SK-N-SH treated with all-trans-retinoic acid at 6 μM for 48 hours (cell line): ENCODE results near the gene TTLL6.

Experiments used
- ATAC-seq: fragments of 200-7000 bp; cut with Tn5 transposase; 3 replicates; pipeline ENCODE4 v1.9.1; 2020; ENCODE audit warnings: mild to moderate bottlenecking, moderate library complexity
- ARNTL ChIP-seq: fragments of 450-650 bp; formaldehyde crosslinking; IDR thresholded peaks from 2 replicates; pipeline ENCODE4 v1.5.0; 2020; ENCODE audit warnings: low read depth, mild to moderate bottlenecking, moderate library complexity, borderline replicate concordance
- BACH2 ChIP-seq: fragments of 250-450 bp; sonication (Bioruptor Pico); IDR thresholded peaks from 2 replicates; pipeline ENCODE4 v1.9.0; 2021; ENCODE audit warnings: mild to moderate bottlenecking, borderline replicate concordance
- CREB5 ChIP-seq: fragments of 250-450 bp; sonication (Bioruptor Pico); IDR thresholded peaks from 2 replicates; pipeline ENCODE4 v1.5.1; 2020; ENCODE audit warnings: low read depth, mild to moderate bottlenecking, moderate library complexity
- CSDC2 ChIP-seq: fragments of 250-450 bp; sonication (Bioruptor Pico); IDR thresholded peaks from 2 replicates; pipeline ENCODE4 v1.5.0; 2020; ENCODE audit warnings: mild to moderate bottlenecking, moderate library complexity
- ESRRG ChIP-seq: fragments of 250-450 bp; sonication (Bioruptor Pico); IDR thresholded peaks from 2 replicates; pipeline ENCODE4 v1.6.1; 2021; ENCODE audit warnings: mild to moderate bottlenecking
- GLIS3 ChIP-seq: fragments of 250-450 bp; sonication (Bioruptor Pico); IDR thresholded peaks from 2 replicates; pipeline ENCODE4 v1.5.0; 2020; ENCODE audit warnings: mild to moderate bottlenecking, moderate library complexity
- ISL1 ChIP-seq: fragments of 250-450 bp; sonication (Bioruptor Pico); IDR thresholded peaks from 2 replicates; pipeline ENCODE4 v2.1.2; 2022; ENCODE audit warnings: mild to moderate bottlenecking, moderate library complexity
- OSR1 ChIP-seq: fragments of 250-450 bp; sonication (Bioruptor Pico); IDR thresholded peaks from 2 replicates; pipeline ENCODE4 v1.8.0; 2022; ENCODE audit warnings: moderate library complexity, mild to moderate bottlenecking, inconsistent platforms
- POU6F1 ChIP-seq: fragments of 250-450 bp; sonication (Bioruptor Pico); IDR thresholded peaks from 2 replicates; pipeline ENCODE4 v1.8.0; 2021; ENCODE audit warnings: low read depth, mild to moderate bottlenecking, moderate library complexity, borderline replicate concordance
- RARB ChIP-seq: fragments of 250-450 bp; sonication (Bioruptor Pico); IDR thresholded peaks from 2 replicates; pipeline ENCODE4 v1.8.0; 2021; ENCODE audit warnings: mild to moderate bottlenecking, moderate library complexity
- SNAI2 ChIP-seq: fragments of 250-450 bp; sonication (Bioruptor Pico); IDR thresholded peaks from 2 replicates; pipeline ENCODE4 v1.5.0; 2020; ENCODE audit warnings: mild to moderate bottlenecking, moderate library complexity
- TCF4 ChIP-seq: fragments of 250-450 bp; sonication (Bioruptor Pico); IDR thresholded peaks from 2 replicates; pipeline ENCODE4 v1.8.0; 2021; ENCODE audit warnings: mild to moderate bottlenecking, moderate library complexity, borderline replicate concordance
- TOX ChIP-seq: fragments of 250-450 bp; sonication (Bioruptor Pico); IDR thresholded peaks from 2 replicates; pipeline ENCODE4 v1.8.0; 2021; ENCODE audit warnings: mild to moderate bottlenecking, moderate library complexity, borderline replicate concordance
- TSHZ2 ChIP-seq: fragments of 250-450 bp; sonication (Bioruptor Pico); IDR thresholded peaks from 2 replicates; pipeline ENCODE4 v1.5.0; 2020; ENCODE audit warnings: mild to moderate bottlenecking, moderate library complexity
- ZC3H10 ChIP-seq: fragments of 250-450 bp; sonication (Bioruptor Pico); IDR thresholded peaks from 2 replicates; pipeline ENCODE4 v1.5.1; 2021; ENCODE audit warnings: mild to moderate bottlenecking, moderate library complexity
- ZFP30 ChIP-seq: fragments of 450-650 bp; formaldehyde crosslinking; IDR thresholded peaks from 2 replicates; pipeline ENCODE4 v1.5.0; 2022; ENCODE audit warnings: mild to moderate bottlenecking, moderate library complexity
- ZNF565 ChIP-seq: fragments of 450-650 bp; formaldehyde crosslinking; conservative IDR thresholded peaks from 2 replicates; pipeline ENCODE4 v1.5.0; 2020; ENCODE audit warnings: low read depth, mild to moderate bottlenecking, moderate library complexity
- ZNF70 ChIP-seq: fragments of 450-650 bp; formaldehyde crosslinking; IDR thresholded peaks from 2 replicates; pipeline ENCODE4 v1.5.0; 2020; ENCODE audit warnings: mild to moderate bottlenecking, moderate library complexity
- ZNF8 ChIP-seq: fragments of 450-650 bp; formaldehyde crosslinking; IDR thresholded peaks from 2 replicates; pipeline ENCODE4 v1.5.0; 2020; ENCODE audit warnings: mild to moderate bottlenecking, moderate library complexity
- TF ChIP-seq, protein P1 (sequence below): fragments of 250-450 bp; sonication (Bioruptor Pico); IDR thresholded peaks from 2 replicates; pipeline ENCODE4 v1.5.1; 2021; ENCODE audit warnings: mild to moderate bottlenecking, moderate library complexity
- TF ChIP-seq, protein P2 (sequence below): fragments of 250-450 bp; sonication (Bioruptor Pico); IDR thresholded peaks from 2 replicates; pipeline ENCODE4 v1.8.0; 2020; ENCODE audit warnings: mild to moderate bottlenecking, moderate library complexity, borderline replicate concordance

Gene TTLL6

GRCh38 chr17:48747445-48748363, 69.3 kb downstream of the TTLL6 start:
- no peak for TF ChIP-seq ZFP30 (CRISPR knock-in tag)
- TF ChIP-seq ISL1 (CRISPR knock-in tag) = no peak
- TF ChIP-seq TOX (CRISPR knock-in tag) = no peak
- TF ChIP-seq GLIS3 (CRISPR knock-in tag) = no peak
- TF ChIP-seq SNAI2 (CRISPR knock-in tag) = no peak
- TF ChIP-seq RARB (CRISPR knock-in tag) = no peak
- no peak for TF ChIP-seq POU6F1 (CRISPR knock-in tag)
- TF ChIP-seq, all 23 proteins: peak for 0
- ATAC-seq = no peak

DNA sequence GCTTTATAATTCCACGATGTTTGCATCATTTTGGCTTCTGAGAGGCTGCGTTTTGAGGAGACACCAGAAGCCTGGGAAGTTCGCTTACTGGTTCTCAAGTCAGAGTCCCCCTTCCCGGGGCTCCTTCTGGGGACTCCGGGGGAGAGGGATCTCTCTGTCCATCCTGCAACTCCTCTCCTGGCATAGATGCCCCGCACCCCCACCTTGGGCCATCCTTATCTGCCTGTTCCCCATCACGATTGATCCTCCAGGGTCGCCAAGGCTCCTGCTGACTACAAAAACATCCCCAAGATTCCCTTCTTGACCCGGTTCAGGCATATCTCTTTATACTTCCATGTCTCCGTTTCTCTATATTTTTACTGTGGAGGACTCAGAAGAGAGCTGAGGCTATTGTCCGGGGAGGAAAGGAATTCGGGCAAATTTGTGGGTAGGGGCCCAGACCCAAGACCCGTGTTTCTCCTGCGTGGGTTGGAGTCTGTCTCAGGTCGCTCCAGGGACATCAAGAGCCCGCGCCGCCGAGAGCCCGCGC, 70.0 kb downstream of the TTLL6 start:
- no peak for ATAC-seq

More for the DNA sequence above, 70.0 kb downstream of the TTLL6 start:
- TF ChIP-seq ARNTL (CRISPR knock-in tag) (no peak), TCF4 (no peak), CSDC2 (CRISPR knock-in tag) (no peak), CREB5 (CRISPR knock-in tag) (no peak), ZC3H10 (CRISPR knock-in tag) (no peak), TOX (CRISPR knock-in tag) (no peak), GLIS3 (CRISPR knock-in tag) (no peak), RARB (CRISPR knock-in tag) (no peak), ZNF565 (no peak), ISL1 (CRISPR knock-in tag) (no peak), OSR1 (CRISPR knock-in tag) (no peak), POU6F1 (CRISPR knock-in tag) (no peak), ZNF8 (CRISPR knock-in tag) (no peak), TSHZ2 (CRISPR knock-in tag) (no peak), BACH2 (CRISPR knock-in tag) (no peak), SNAI2 (CRISPR knock-in tag) (no peak), ESRRG (CRISPR knock-in tag) (no peak), ZNF70 (CRISPR knock-in tag) (no peak)
- TF ChIP-seq, protein P1, sequence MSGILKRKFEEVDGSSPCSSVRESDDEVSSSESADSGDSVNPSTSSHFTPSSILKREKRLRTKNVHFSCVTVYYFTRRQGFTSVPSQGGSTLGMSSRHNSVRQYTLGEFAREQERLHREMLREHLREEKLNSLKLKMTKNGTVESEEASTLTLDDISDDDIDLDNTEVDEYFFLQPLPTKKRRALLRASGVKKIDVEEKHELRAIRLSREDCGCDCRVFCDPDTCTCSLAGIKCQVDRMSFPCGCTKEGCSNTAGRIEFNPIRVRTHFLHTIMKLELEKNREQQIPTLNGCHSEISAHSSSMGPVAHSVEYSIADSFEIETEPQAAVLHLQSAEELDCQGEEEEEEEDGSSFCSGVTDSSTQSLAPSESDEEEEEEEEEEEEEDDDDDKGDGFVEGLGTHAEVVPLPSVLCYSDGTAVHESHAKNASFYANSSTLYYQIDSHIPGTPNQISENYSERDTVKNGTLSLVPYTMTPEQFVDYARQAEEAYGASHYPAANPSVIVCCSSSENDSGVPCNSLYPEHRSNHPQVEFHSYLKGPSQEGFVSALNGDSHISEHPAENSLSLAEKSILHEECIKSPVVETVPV (CRISPR knock-in tag) = no peak
- TF ChIP-seq, protein P2, sequence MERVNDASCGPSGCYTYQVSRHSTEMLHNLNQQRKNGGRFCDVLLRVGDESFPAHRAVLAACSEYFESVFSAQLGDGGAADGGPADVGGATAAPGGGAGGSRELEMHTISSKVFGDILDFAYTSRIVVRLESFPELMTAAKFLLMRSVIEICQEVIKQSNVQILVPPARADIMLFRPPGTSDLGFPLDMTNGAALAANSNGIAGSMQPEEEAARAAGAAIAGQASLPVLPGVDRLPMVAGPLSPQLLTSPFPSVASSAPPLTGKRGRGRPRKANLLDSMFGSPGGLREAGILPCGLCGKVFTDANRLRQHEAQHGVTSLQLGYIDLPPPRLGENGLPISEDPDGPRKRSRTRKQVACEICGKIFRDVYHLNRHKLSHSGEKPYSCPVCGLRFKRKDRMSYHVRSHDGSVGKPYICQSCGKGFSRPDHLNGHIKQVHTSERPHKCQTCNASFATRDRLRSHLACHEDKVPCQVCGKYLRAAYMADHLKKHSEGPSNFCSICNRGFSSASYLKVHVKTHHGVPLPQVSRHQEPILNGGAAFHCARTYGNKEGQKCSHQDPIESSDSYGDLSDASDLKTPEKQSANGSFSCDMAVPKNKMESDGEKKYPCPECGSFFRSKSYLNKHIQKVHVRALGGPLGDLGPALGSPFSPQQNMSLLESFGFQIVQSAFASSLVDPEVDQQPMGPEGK = no peak
